K562 (cell line): Measurements from ENCODE around the gene TMEM214.

Experiments
- CBX8 ChIP-seq: fragments of 200-600 bp; sonication (generic); IDR thresholded peaks from 2 replicates; pipeline ENCODE4 v1.6.1; 2012; ENCODE audit warnings: borderline replicate concordance, mixed run types, low read depth, mild to moderate bottlenecking, moderate library complexity, mixed read lengths, low read length, control low read depth, inconsistent platforms; ENCODE audit not compliant: poor library complexity, severe bottlenecking; ENCODE audit errors: extremely low read depth
- CREB1 ChIP-seq, 2 experiments: sonication (generic) in 1 of 2; formaldehyde crosslinking in 1 of 2; IDR thresholded peaks; 2 replicates each; pipeline versions ENCODE4 v1.6.1 to v1.8.0; 2012 to 2022; ENCODE audit warnings: inconsistent platforms in 1 of 2, mild to moderate bottlenecking in 1 of 2, missing genetic modification reagents in 1 of 2, moderate library complexity in 1 of 2
- DNMT1 ChIP-seq: fragments of 450-650 bp; IDR thresholded peaks from 2 replicates; pipeline ENCODE4 v1.6.1; 2016; ENCODE audit warnings: antibody characterized with exemption, mild to moderate bottlenecking
- EGR1 ChIP-seq: fragments of 450-650 bp; conservative IDR thresholded peaks from 2 replicates; pipeline ENCODE4 v1.6.1; 2017; ENCODE audit warnings: mild to moderate bottlenecking
- FOS ChIP-seq: IDR thresholded peaks from 3 replicates; pipeline ENCODE4 v1.6.1; 2011; ENCODE audit not compliant: insufficient read length; ENCODE audit errors: extremely low read depth
- TF ChIP-seq, protein P1 (sequence below): sonication (generic); formaldehyde crosslinking; IDR thresholded peaks from 2 replicates; pipeline ENCODE4 v1.9.0; 2022; ENCODE audit warnings: mild to moderate bottlenecking, missing genetic modification reagents
- TF ChIP-seq, protein P2 (sequence below), 3 experiments: IDR thresholded peaks in 2 of 3; conservative IDR thresholded peaks in 1 of 3; 2 replicates each; pipeline ENCODE4 v1.5.1; 2011 to 2012; ENCODE audit warnings: low read length in 3 of 3, mild to moderate bottlenecking in 3 of 3, control low read depth in 2 of 3, improper control_type of control experiment in 1 of 3, inconsistent platforms in 1 of 3, low read depth in 1 of 3, mixed read lengths in 1 of 3, moderate library complexity in 1 of 3; ENCODE audit not compliant: insufficient read depth in 2 of 3
- TF ChIP-seq, protein P3 (sequence below), 3 experiments: fragments of 200-800 bp in 1 of 3; fragments of 250-450 bp in 1 of 3; fragments of 450-650 bp in 1 of 3; sonication (Bioruptor Pico) in 1 of 3; sonication (Bioruptor generic) in 1 of 3; formaldehyde crosslinking in 1 of 3; IDR thresholded peaks; 2 replicates each; pipeline versions ENCODE4 v1.6.1 to v1.8.0; 2016 to 2022; ENCODE audit warnings: mild to moderate bottlenecking in 2 of 3, missing genetic modification characterization in 2 of 3, missing compliant biosample characterization in 1 of 3, moderate library complexity in 1 of 3

DNA sequence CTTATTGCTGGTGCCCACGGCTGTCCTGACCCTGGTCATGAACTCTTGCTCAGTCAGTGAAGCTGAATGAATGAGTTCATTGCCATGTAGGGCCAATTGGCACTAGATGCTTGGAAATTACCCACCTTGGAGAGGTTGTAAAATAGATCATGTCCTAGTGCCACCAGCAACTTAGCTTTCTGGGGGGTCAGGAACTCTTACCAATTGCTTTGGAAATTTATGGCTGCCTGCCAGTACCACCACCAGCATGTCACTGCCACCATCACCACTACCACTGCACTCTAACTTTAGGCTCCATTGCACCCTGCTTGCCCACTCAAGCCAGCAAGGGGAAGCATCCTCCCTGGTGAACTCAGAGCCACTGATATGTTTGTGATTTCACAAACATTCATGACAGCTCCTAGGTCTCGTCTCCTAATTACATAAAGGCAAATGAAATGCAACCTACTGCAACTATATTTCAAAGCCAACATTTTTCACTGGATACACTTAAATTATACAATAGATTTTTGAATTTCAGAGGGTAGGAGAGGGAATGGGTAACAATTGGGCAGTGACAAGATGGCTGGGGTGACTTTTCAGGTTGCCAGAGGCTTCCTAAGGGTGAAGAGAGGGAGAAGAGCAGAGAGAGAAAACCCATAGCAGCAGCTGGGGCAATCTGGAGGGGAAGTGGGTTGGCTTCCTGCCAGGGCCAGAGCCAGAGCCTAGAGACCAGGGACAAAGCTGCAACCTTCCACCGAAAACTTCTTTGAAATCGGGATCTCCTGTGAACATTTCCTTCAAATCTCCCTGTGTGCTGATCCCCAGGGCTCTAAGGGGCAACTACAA, 42.2 kb downstream of the TMEM214 start:
- TF ChIP-seq EGR1 (no peak), DNMT1 (no peak), CREB1 (IDR thresholded peaks at IDR 0.05) (no peak), CREB1 (CRISPR knock-in tag; IDR thresholded peaks at IDR 0.05) (no peak), CBX8 (no peak), FOS (no peak)
- TF ChIP-seq, protein P1, sequence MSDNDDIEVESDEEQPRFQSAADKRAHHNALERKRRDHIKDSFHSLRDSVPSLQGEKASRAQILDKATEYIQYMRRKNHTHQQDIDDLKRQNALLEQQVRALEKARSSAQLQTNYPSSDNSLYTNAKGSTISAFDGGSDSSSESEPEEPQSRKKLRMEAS, result no peak
- TF ChIP-seq, protein P2, sequence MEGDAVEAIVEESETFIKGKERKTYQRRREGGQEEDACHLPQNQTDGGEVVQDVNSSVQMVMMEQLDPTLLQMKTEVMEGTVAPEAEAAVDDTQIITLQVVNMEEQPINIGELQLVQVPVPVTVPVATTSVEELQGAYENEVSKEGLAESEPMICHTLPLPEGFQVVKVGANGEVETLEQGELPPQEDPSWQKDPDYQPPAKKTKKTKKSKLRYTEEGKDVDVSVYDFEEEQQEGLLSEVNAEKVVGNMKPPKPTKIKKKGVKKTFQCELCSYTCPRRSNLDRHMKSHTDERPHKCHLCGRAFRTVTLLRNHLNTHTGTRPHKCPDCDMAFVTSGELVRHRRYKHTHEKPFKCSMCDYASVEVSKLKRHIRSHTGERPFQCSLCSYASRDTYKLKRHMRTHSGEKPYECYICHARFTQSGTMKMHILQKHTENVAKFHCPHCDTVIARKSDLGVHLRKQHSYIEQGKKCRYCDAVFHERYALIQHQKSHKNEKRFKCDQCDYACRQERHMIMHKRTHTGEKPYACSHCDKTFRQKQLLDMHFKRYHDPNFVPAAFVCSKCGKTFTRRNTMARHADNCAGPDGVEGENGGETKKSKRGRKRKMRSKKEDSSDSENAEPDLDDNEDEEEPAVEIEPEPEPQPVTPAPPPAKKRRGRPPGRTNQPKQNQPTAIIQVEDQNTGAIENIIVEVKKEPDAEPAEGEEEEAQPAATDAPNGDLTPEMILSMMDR (IDR thresholded peaks at IDR 0.05 in 2 of 3, conservative IDR thresholded peaks at IDR 0.05 in 1 of 3; ENCODE audit: insufficient read depth in 2 of 3, low read depth in 1 of 3, low read length in 3 of 3), result no peak
- TF ChIP-seq, protein P3, sequence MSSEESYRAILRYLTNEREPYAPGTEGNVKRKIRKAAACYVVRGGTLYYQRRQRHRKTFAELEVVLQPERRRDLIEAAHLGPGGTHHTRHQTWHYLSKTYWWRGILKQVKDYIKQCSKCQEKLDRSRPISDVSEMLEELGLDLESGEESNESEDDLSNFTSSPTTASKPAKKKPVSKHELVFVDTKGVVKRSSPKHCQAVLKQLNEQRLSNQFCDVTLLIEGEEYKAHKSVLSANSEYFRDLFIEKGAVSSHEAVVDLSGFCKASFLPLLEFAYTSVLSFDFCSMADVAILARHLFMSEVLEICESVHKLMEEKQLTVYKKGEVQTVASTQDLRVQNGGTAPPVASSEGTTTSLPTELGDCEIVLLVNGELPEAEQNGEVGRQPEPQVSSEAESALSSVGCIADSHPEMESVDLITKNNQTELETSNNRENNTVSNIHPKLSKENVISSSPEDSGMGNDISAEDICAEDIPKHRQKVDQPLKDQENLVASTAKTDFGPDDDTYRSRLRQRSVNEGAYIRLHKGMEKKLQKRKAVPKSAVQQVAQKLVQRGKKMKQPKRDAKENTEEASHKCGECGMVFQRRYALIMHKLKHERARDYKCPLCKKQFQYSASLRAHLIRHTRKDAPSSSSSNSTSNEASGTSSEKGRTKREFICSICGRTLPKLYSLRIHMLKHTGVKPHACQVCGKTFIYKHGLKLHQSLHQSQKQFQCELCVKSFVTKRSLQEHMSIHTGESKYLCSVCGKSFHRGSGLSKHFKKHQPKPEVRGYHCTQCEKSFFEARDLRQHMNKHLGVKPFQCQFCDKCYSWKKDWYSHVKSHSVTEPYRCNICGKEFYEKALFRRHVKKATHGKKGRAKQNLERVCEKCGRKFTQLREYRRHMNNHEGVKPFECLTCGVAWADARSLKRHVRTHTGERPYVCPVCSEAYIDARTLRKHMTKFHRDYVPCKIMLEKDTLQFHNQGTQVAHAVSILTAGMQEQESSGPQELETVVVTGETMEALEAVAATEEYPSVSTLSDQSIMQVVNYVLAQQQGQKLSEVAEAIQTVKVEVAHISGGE (CRISPR knock-in tag; IDR thresholded peaks at IDR 0.05), result no peak
